ENCODE measurements around the gene DLEC1.
"Not testable (repeated sequence)": the region's sequence is repeated elsewhere in the genome, so short reads cannot be mapped to it uniquely, and the experiment has no call there.

The DLEC1 gene

GRCh38 chr3:38139652-38140051 is 100.6 kb downstream of the DLEC1 start:
- no peak for DNase-seq

- DNase-seq: no peak
Measured at GRCh38 chr3:38140326-38141172, 101.5 kb downstream of the DLEC1 start.

- DNase-seq: no peak
Measured at GRCh38 chr3:38141173-38141951, 102.4 kb downstream of the DLEC1 start.

GRCh38 chr3:38141952-38142273 is 102.9 kb downstream of the DLEC1 start:
- no peak for DNase-seq

GRCh38 chr3:38142959-38143358 is 104.0 kb downstream of the DLEC1 start:
- no peak for DNase-seq

GRCh38 chr3:38143511-38143910 is 104.5 kb downstream of the DLEC1 start:
- DNase-seq: no peak

- no peak for DNase-seq
Measured at GRCh38 chr3:38146504-38146903, 107.5 kb downstream of the DLEC1 start.

- no peak for DNase-seq
Measured at GRCh38 chr3:38147421-38147820, 108.4 kb downstream of the DLEC1 start.

GRCh38 chr3:38148311-38148882 is 109.4 kb downstream of the DLEC1 start:
- DNase-seq: no peak

GRCh38 chr3:38149708-38150107 is 110.7 kb downstream of the DLEC1 start:
- DNase-seq: no peak

- no peak for DNase-seq
Measured at GRCh38 chr3:38150780-38151528, 111.9 kb downstream of the DLEC1 start.

GRCh38 chr3:38151667-38152265 is 112.8 kb downstream of the DLEC1 start:
- DNase-seq: no peak

GRCh38 chr3:38152609-38153008 is 113.6 kb downstream of the DLEC1 start:
- DNase-seq: no peak

- DNase-seq: no peak
Measured at GRCh38 chr3:38153221-38153620, 114.2 kb downstream of the DLEC1 start.

- no peak for DNase-seq
Measured at GRCh38 chr3:38154033-38154494, 115.1 kb downstream of the DLEC1 start.

- no peak for DNase-seq
Measured at GRCh38 chr3:38154625-38155255, 115.7 kb downstream of the DLEC1 start.

GRCh38 chr3:38155825-38156224 is 116.8 kb downstream of the DLEC1 start:
- DNase-seq: no peak

GRCh38 chr3:38157117-38157516 is 118.1 kb downstream of the DLEC1 start:
- no peak for DNase-seq

GRCh38 chr3:38157595-38157994 is 118.6 kb downstream of the DLEC1 start:
- DNase-seq: no peak

GRCh38 chr3:38158472-38158871 is 119.5 kb downstream of the DLEC1 start:
- no peak for DNase-seq

- not testable (repeated sequence) for DNase-seq
Measured at GRCh38 chr3:38160704-38161103, 121.7 kb downstream of the DLEC1 start.

Data from activated T-cell treated with anti-CD3 and anti-CD28 coated beads for 4 hours (primary cell).